GM23338 (cell line): ENCODE data around the gene NR3C1. TPM values are rescaled to one million over a fixed set of nuclear protein-coding genes. Genes with fewer than 3 reads are reported as not detected.

Experiments used
- ATAC-seq: fragments of 200-7000 bp; cut with Tn5 transposase; 3 replicates; pipeline ENCODE4 v1.9.1; 2020
- DNase-seq: peaks from one replicate; pipeline ENCODE4 v3.0.0-alpha.2; 2015; ENCODE audit warnings: low spot score
- H2AFZ ChIP-seq: fragments of 200-600 bp; sonication (generic); 2 replicates; pipeline ENCODE4 v1.8.0; 2016; ENCODE audit warnings: antibody characterized with exemption, mild to moderate bottlenecking, moderate library complexity
- H3F3A ChIP-seq: fragments of 200-600 bp; sonication (generic); replicated peaks from 2 replicates; pipeline ENCODE4 v1.8.0; 2017; ENCODE audit warnings: antibody characterized with exemption, mixed run types, low read depth
- H3K27ac ChIP-seq: fragments of 200-600 bp; sonication (generic); 2 replicates; pipeline ENCODE4 v1.6.1; 2016; ENCODE audit warnings: low read depth
- H3K27me3 ChIP-seq: fragments of 200-600 bp; sonication (generic); 2 replicates; pipeline ENCODE4 v1.8.0; 2016; ENCODE audit warnings: mild to moderate bottlenecking, mixed run types, moderate library complexity; ENCODE audit not compliant: insufficient read depth
- H3K36me3 ChIP-seq: fragments of 200-600 bp; sonication (generic); 2 replicates; pipeline ENCODE4 v1.8.0; 2016; ENCODE audit warnings: mild to moderate bottlenecking; ENCODE audit not compliant: insufficient read depth
- H3K4me1 ChIP-seq: fragments of 200-600 bp; sonication (generic); 2 replicates; pipeline ENCODE4 v1.8.0; 2016; ENCODE audit warnings: mild to moderate bottlenecking, moderate library complexity; ENCODE audit not compliant: insufficient read depth
- H3K4me2 ChIP-seq: fragments of 200-600 bp; sonication (generic); 2 replicates; pipeline ENCODE4 v1.7.1; 2017; ENCODE audit warnings: mixed run types
- H3K4me3 ChIP-seq: fragments of 200-600 bp; sonication (generic); 2 replicates; pipeline ENCODE4 v1.6.1; 2016; ENCODE audit warnings: mixed run types
- H3K79me2 ChIP-seq: fragments of 200-600 bp; sonication (generic); replicated peaks from 2 replicates; pipeline ENCODE4 v1.8.0; 2017; ENCODE audit warnings: mild to moderate bottlenecking; ENCODE audit not compliant: insufficient read depth
- H3K9me2 ChIP-seq: fragments of 200-600 bp; sonication (generic); 2 replicates; pipeline ENCODE4 v1.8.0; 2017; ENCODE audit not compliant: insufficient read depth
- H4K20me1 ChIP-seq: fragments of 200-600 bp; sonication (generic); replicated peaks from 2 replicates; pipeline ENCODE4 v1.8.0; 2017; ENCODE audit warnings: mild to moderate bottlenecking; ENCODE audit not compliant: insufficient read depth
- H3K27ac Mint-ChIP-seq: 2 replicates; pipeline ENCODE4 v1.8.0; 2020; ENCODE audit warnings: inconsistent platforms, mild to moderate bottlenecking, moderate library complexity, mixed read lengths
- H3K27me3 Mint-ChIP-seq: 3 replicates; pipeline ENCODE4 v1.8.0; 2022; ENCODE audit warnings: low read depth, mild to moderate bottlenecking, moderate library complexity, mixed read lengths, inconsistent platforms; ENCODE audit not compliant: insufficient read depth, poor library complexity
- H3K36me3 Mint-ChIP-seq: 3 replicates; pipeline ENCODE4 v1.8.0; 2021; ENCODE audit warnings: low read depth, mild to moderate bottlenecking, inconsistent platforms, moderate library complexity, mixed read lengths
- H3K4me1 Mint-ChIP-seq: 3 replicates; pipeline ENCODE4 v1.8.0; 2020; ENCODE audit warnings: mild to moderate bottlenecking, inconsistent platforms, mixed read lengths
- H3K4me3 Mint-ChIP-seq: 3 replicates; pipeline ENCODE4 v1.8.0; 2021; ENCODE audit warnings: moderate library complexity, mild to moderate bottlenecking, inconsistent platforms, mixed read lengths
- H3K9me3 Mint-ChIP-seq: 3 replicates; pipeline ENCODE4 v1.8.0; 2020; ENCODE audit warnings: moderate library complexity, mild to moderate bottlenecking, inconsistent platforms, mixed read lengths
- CREB1 ChIP-seq: fragments of 250-450 bp; sonication (Bioruptor Pico); IDR thresholded peaks from 2 replicates; pipeline ENCODE4 v1.5.0; 2020; ENCODE audit warnings: low read depth, mild to moderate bottlenecking, moderate library complexity
- EZH2 ChIP-seq: fragments of 200-600 bp; sonication (generic); IDR thresholded peaks from one replicate; pipeline ENCODE4 v1.8.0; 2017; ENCODE audit warnings: antibody characterized with exemption, mild to moderate bottlenecking, low read depth; ENCODE audit not compliant: unreplicated experiment
- EZH2phosphoT487 ChIP-seq: fragments of 200-600 bp; sonication (generic); IDR thresholded peaks from one replicate; pipeline ENCODE4 v1.8.1; 2018; ENCODE audit warnings: antibody characterized with exemption; ENCODE audit not compliant: unreplicated experiment
- JUNB ChIP-seq: IDR thresholded peaks from one replicate; pipeline ENCODE4 v1.6.1; 2016; ENCODE audit warnings: antibody characterized with exemption; ENCODE audit not compliant: unreplicated experiment
- NANOG ChIP-seq: IDR thresholded peaks from 2 replicates; pipeline ENCODE4 v1.6.1; 2016; ENCODE audit warnings: antibody characterized with exemption, borderline replicate concordance
- POLR2AphosphoS5 ChIP-seq: IDR thresholded peaks from 2 replicates; pipeline ENCODE4 v1.6.1; 2016; ENCODE audit warnings: antibody characterized with exemption, low read depth
- REST ChIP-seq: IDR thresholded peaks from one replicate; pipeline ENCODE4 v1.6.1; 2018; ENCODE audit warnings: antibody characterized with exemption; ENCODE audit not compliant: unreplicated experiment
- STAT1 ChIP-seq: IDR thresholded peaks from one replicate; pipeline ENCODE4 v1.6.1; 2016; ENCODE audit warnings: antibody characterized with exemption; ENCODE audit not compliant: unreplicated experiment
- ZNF114 ChIP-seq: fragments of 250-450 bp; sonication (Bioruptor Pico); IDR thresholded peaks from 2 replicates; pipeline ENCODE4 v1.5.0; 2020; ENCODE audit warnings: mild to moderate bottlenecking, moderate library complexity
- ZNF331 ChIP-seq: fragments of 250-450 bp; sonication (Bioruptor Pico); IDR thresholded peaks from 2 replicates; pipeline ENCODE4 v1.5.0; 2020; ENCODE audit warnings: low read depth, mild to moderate bottlenecking, moderate library complexity
- polyA plus RNA-seq: library from polyadenylated mRNA; unstranded; fragments of >200 nt; fragmentation: Nextera tagmentation; extraction: Ambion mirVana; gene quantifications from 2 replicates; pipeline ENCODE4 v1.2.1, GENCODE V29; 2016
- total RNA-seq: library from RNA; depleted of rRNA; stranded (reverse); fragments of >200 nt; shearing (Covaris generic); gene quantifications from 2 replicates; pipeline ENCODE4 v1.2.3, GENCODE V29; 2014
- TF ChIP-seq, protein P1 (sequence below): IDR thresholded peaks from 2 replicates; pipeline ENCODE4 v1.6.1; 2016; ENCODE audit warnings: antibody characterized with exemption
- TF ChIP-seq, protein P2 (sequence below), 2 experiments: fragments of 200-600 bp in 1 of 2; sonication (generic) in 1 of 2; conservative IDR thresholded peaks; 2 replicates each; pipeline versions ENCODE4 v1.5.1 to v1.6.1; 2016 to 2017; ENCODE audit warnings: antibody characterized with exemption in 2 of 2, low read depth in 2 of 2, mild to moderate bottlenecking in 2 of 2, moderate library complexity in 1 of 2
- TF ChIP-seq, protein P3 (sequence below): fragments of 250-450 bp; sonication (Bioruptor Pico); IDR thresholded peaks from 2 replicates; pipeline ENCODE4 v1.5.0; 2020; ENCODE audit warnings: mild to moderate bottlenecking, moderate library complexity

Gene NR3C1
- total and polyA plus RNA-seq, 2 experiments from 2014 or later = 1.2 to 4.6 TPM

GRCh38 chr5:143336485-143336884, 67.0 kb downstream of the NR3C1 start:
- H3K9me3 Mint-ChIP-seq = no peaks in the 10 kb centered on the region
- ATAC-seq (no peak), DNase-seq (no peak)
- Histone ChIP-seq H3K79me2 (no peaks in the 10 kb centered on the region), H3K4me2 (no peak overlapping the region), H3K27ac (0 out of 2 replicates have a peak overlapping the region, but pooled peaks have one; percentile 30), H3K4me1 (0 out of 2 replicates have a peak, but pooled peaks cover 3% of the 10 kb centered on the region), H3K9me2 (no peaks in the 10 kb centered on the region), H3K36me3 (no peaks in the 10 kb centered on the region), H2AFZ (no peak overlapping the region), H3F3A (no peaks in the 10 kb centered on the region), H3K4me3 (no peak overlapping the region), H4K20me1 (no peaks in the 10 kb centered on the region), H3K27me3 (no peaks in the 10 kb centered on the region)
- no peak overlapping the region for H3K27ac Mint-ChIP-seq
- TF ChIP-seq ZNF331 (no peak), NANOG (no peak), ZNF114 (CRISPR knock-in tag) (no peak), EZH2phosphoT487 (no peak), REST (no peak), STAT1 (no peak), CREB1 (CRISPR knock-in tag) (no peak), POLR2AphosphoS5 (no peak), JUNB (no peak), EZH2 (no peak)
- TF ChIP-seq, protein P1, sequence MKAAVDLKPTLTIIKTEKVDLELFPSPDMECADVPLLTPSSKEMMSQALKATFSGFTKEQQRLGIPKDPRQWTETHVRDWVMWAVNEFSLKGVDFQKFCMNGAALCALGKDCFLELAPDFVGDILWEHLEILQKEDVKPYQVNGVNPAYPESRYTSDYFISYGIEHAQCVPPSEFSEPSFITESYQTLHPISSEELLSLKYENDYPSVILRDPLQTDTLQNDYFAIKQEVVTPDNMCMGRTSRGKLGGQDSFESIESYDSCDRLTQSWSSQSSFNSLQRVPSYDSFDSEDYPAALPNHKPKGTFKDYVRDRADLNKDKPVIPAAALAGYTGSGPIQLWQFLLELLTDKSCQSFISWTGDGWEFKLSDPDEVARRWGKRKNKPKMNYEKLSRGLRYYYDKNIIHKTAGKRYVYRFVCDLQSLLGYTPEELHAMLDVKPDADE = no peak
- TF ChIP-seq, protein P2, sequence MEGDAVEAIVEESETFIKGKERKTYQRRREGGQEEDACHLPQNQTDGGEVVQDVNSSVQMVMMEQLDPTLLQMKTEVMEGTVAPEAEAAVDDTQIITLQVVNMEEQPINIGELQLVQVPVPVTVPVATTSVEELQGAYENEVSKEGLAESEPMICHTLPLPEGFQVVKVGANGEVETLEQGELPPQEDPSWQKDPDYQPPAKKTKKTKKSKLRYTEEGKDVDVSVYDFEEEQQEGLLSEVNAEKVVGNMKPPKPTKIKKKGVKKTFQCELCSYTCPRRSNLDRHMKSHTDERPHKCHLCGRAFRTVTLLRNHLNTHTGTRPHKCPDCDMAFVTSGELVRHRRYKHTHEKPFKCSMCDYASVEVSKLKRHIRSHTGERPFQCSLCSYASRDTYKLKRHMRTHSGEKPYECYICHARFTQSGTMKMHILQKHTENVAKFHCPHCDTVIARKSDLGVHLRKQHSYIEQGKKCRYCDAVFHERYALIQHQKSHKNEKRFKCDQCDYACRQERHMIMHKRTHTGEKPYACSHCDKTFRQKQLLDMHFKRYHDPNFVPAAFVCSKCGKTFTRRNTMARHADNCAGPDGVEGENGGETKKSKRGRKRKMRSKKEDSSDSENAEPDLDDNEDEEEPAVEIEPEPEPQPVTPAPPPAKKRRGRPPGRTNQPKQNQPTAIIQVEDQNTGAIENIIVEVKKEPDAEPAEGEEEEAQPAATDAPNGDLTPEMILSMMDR (conservative IDR thresholded peaks at IDR 0.05; ENCODE audit: low read depth in 2 of 2) = no peak
- TF ChIP-seq, protein P3, sequence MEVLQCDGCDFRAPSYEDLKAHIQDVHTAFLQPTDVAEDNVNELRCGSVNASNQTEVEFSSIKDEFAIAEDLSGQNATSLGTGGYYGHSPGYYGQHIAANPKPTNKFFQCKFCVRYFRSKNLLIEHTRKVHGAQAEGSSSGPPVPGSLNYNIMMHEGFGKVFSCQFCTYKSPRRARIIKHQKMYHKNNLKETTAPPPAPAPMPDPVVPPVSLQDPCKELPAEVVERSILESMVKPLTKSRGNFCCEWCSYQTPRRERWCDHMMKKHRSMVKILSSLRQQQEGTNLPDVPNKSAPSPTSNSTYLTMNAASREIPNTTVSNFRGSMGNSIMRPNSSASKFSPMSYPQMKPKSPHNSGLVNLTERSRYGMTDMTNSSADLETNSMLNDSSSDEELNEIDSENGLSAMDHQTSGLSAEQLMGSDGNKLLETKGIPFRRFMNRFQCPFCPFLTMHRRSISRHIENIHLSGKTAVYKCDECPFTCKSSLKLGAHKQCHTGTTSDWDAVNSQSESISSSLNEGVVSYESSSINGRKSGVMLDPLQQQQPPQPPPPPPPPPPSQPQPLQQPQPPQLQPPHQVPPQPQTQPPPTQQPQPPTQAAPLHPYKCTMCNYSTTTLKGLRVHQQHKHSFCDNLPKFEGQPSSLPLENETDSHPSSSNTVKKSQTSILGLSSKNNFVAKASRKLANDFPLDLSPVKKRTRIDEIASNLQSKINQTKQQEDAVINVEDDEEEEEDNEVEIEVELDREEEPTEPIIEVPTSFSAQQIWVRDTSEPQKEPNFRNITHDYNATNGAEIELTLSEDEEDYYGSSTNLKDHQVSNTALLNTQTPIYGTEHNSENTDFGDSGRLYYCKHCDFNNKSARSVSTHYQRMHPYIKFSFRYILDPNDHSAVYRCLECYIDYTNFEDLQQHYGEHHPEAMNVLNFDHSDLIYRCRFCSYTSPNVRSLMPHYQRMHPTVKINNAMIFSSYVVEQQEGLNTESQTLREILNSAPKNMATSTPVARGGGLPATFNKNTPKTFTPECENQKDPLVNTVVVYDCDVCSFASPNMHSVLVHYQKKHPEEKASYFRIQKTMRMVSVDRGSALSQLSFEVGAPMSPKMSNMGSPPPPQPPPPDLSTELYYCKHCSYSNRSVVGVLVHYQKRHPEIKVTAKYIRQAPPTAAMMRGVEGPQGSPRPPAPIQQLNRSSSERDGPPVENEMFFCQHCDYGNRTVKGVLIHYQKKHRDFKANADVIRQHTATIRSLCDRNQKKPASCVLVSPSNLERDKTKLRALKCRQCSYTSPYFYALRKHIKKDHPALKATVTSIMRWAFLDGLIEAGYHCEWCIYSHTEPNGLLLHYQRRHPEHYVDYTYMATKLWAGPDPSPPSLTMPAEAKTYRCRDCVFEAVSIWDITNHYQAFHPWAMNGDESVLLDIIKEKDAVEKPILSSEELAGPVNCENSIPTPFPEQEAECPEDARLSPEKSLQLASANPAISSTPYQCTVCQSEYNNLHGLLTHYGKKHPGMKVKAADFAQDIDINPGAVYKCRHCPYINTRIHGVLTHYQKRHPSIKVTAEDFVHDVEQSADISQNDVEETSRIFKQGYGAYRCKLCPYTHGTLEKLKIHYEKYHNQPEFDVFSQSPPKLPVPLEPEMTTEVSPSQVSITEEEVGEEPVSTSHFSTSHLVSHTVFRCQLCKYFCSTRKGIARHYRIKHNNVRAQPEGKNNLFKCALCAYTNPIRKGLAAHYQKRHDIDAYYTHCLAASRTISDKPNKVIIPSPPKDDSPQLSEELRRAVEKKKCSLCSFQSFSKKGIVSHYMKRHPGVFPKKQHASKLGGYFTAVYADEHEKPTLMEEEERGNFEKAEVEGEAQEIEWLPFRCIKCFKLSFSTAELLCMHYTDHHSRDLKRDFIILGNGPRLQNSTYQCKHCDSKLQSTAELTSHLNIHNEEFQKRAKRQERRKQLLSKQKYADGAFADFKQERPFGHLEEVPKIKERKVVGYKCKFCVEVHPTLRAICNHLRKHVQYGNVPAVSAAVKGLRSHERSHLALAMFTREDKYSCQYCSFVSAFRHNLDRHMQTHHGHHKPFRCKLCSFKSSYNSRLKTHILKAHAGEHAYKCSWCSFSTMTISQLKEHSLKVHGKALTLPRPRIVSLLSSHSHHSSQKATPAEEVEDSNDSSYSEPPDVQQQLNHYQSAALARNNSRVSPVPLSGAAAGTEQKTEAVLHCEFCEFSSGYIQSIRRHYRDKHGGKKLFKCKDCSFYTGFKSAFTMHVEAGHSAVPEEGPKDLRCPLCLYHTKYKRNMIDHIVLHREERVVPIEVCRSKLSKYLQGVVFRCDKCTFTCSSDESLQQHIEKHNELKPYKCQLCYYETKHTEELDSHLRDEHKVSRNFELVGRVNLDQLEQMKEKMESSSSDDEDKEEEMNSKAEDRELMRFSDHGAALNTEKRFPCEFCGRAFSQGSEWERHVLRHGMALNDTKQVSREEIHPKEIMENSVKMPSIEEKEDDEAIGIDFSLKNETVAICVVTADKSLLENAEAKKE (CRISPR knock-in tag) = no peak
- no peaks in the 10 kb centered on the region; the same call in 2 of the 3 replicates for H3K36me3 Mint-ChIP-seq
- peaks cover 10% of the 10 kb centered on the region for H3K4me1 Mint-ChIP-seq
- H3K27me3 Mint-ChIP-seq = no peaks in the 10 kb centered on the region
- no peak overlapping the region for H3K4me3 Mint-ChIP-seq
